ENCODE measurements around the gene EPN3.

- TF ChIP-seq POLR2A (IDR thresholded peaks at IDR 0.05): no peak
- TF ChIP-seq CTCF (IDR thresholded peaks at IDR 0.05): no peak
Measured at GRCh38 chr17:50527155-50527762, 5.3 kb upstream of the EPN3 start.

Data from breast epithelium (tissue), 3 donors.